IMR-90 (cell line): Measurements from ENCODE around the gene IL36RN. TPM values are rescaled to one million over a fixed set of nuclear protein-coding genes. Genes with fewer than 3 reads are reported as not detected.

Experiments
- ATAC-seq: fragments of 200-7000 bp; cut with Tn5 transposase; 2 replicates; pipeline ENCODE4 v1.9.1; 2020; ENCODE audit warnings: low read depth, mild to moderate bottlenecking, moderate library complexity
- BruUV-seq: library from RNA; stranded (reverse); fragments of 400-500 nt; replicated peaks from 2 replicates; lab custom pipeline; 2021; lab: Mats Ljungman, UMichigan
- CTCF ChIA-PET: fragments of 300-600 bp; formaldehyde crosslinking; extraction: SDS; loops from one replicate; lab custom pipeline; 2021; ENCODE audit warnings: antibody characterized with exemption; lab: Yijun Ruan, JAX
- POLR2A ChIA-PET: fragments of 300-600 bp; sonication (Branson Sonifier 250); formaldehyde crosslinking; loops from one replicate; lab custom pipeline; 2022; ENCODE audit warnings: antibody characterized with exemption; ENCODE audit not compliant: unreplicated experiment; lab: Charles Lee
- DNase-seq: peaks from one replicate; pipeline ENCODE4 v3.0.0; 2013
- H2AFZ ChIP-seq: replicated peaks from 2 replicates; pipeline ENCODE3; 2013; ENCODE audit warnings: low read length, mild to moderate bottlenecking; ENCODE audit not compliant: poor library complexity
- H2AK5ac ChIP-seq: 2 replicates; pipeline ENCODE4 v1.6.1; 2013; ENCODE audit warnings: low read depth, low read length, inconsistent platforms
- H2AK9ac ChIP-seq: replicated peaks from 2 replicates; pipeline ENCODE3; 2013; ENCODE audit warnings: mild to moderate bottlenecking, low read depth, low read length, moderate library complexity; ENCODE audit not compliant: poor library complexity
- H2BK120ac ChIP-seq: 2 replicates; pipeline ENCODE4 v1.6.1; 2013; ENCODE audit warnings: low read depth, low read length, inconsistent platforms
- H2BK15ac ChIP-seq: 3 replicates; pipeline ENCODE4 v1.6.1; 2013; ENCODE audit warnings: low read depth, low read length, inconsistent platforms
- H2BK20ac ChIP-seq: 2 replicates; pipeline ENCODE4 v1.6.1; 2013; ENCODE audit warnings: low read depth, mild to moderate bottlenecking, inconsistent platforms, low read length, moderate library complexity
- H2BK5ac ChIP-seq: 2 replicates; pipeline ENCODE4 v1.6.1; 2013; ENCODE audit warnings: mild to moderate bottlenecking, low read depth, low read length, inconsistent platforms; ENCODE audit not compliant: poor library complexity, severe bottlenecking
- H3K14ac ChIP-seq: replicated peaks from 2 replicates; pipeline ENCODE4 v1.6.1; 2013; ENCODE audit warnings: low read depth, low read length, inconsistent platforms
- H3K18ac ChIP-seq: 2 replicates; pipeline ENCODE4 v1.6.1; 2013; ENCODE audit warnings: low read depth, low read length, control low read depth
- H3K23ac ChIP-seq: 2 replicates; pipeline ENCODE4 v1.6.1; 2013; ENCODE audit warnings: low read depth, low read length, inconsistent platforms
- H3K27ac ChIP-seq: 2 replicates; pipeline ENCODE4 v1.5.1; 2013; ENCODE audit warnings: mild to moderate bottlenecking, control low read depth, low read length; ENCODE audit not compliant: insufficient read depth
- H3K27me3 ChIP-seq: 2 replicates; pipeline ENCODE4 v1.6.1; 2013; ENCODE audit warnings: low read length; ENCODE audit not compliant: control insufficient read depth, insufficient read depth
- H3K36me3 ChIP-seq: 2 replicates; pipeline ENCODE4 v1.6.1; 2013; ENCODE audit warnings: low read length, mixed read lengths; ENCODE audit not compliant: control insufficient read depth, insufficient read depth
- H3K4ac ChIP-seq: 2 replicates; pipeline ENCODE4 v1.6.1; 2013; ENCODE audit warnings: low read depth, low read length, inconsistent platforms
- H3K4me1 ChIP-seq: 2 replicates; pipeline ENCODE4 v1.6.1; 2013; ENCODE audit warnings: low read length, mixed read lengths; ENCODE audit not compliant: control insufficient read depth, insufficient read depth
- H3K4me2 ChIP-seq: 2 replicates; pipeline ENCODE4 v1.6.1; 2013; ENCODE audit warnings: low read depth, mild to moderate bottlenecking, control low read depth, low read length, moderate library complexity
- H3K4me3 ChIP-seq: 2 replicates; pipeline ENCODE4 v1.5.1; 2013; ENCODE audit warnings: low read depth, mild to moderate bottlenecking, control low read depth, low read length, moderate library complexity; ENCODE audit not compliant: insufficient read depth
- H3K56ac ChIP-seq: 2 replicates; pipeline ENCODE4 v1.6.1; 2013; ENCODE audit warnings: low read length, inconsistent platforms; ENCODE audit not compliant: insufficient read depth; ENCODE audit errors: extremely low read depth
- H3K79me1 ChIP-seq, 2 experiments: 2 replicates each; pipeline ENCODE4 v1.6.1; 2013; ENCODE audit warnings: low read length in 2 of 2, inconsistent platforms in 1 of 2, low read depth in 1 of 2
- H3K9ac ChIP-seq: 2 replicates; pipeline ENCODE4 v1.6.1; 2013; ENCODE audit warnings: low read depth, low read length, control low read depth
- H3K9me1 ChIP-seq: 2 replicates; pipeline ENCODE4 v1.6.1; 2013; ENCODE audit warnings: low read length, inconsistent platforms; ENCODE audit not compliant: insufficient read depth
- H3K9me3 ChIP-seq: 2 replicates; pipeline ENCODE4 v1.6.1; 2013; ENCODE audit warnings: low read length; ENCODE audit not compliant: control insufficient read depth, insufficient read depth
- H4K20me1 ChIP-seq: 2 replicates; pipeline ENCODE4 v1.6.1; 2013; ENCODE audit warnings: low read length, inconsistent platforms; ENCODE audit not compliant: insufficient read depth
- H4K5ac ChIP-seq: 2 replicates; pipeline ENCODE4 v1.6.1; 2013; ENCODE audit warnings: mild to moderate bottlenecking, low read depth, low read length, control low read depth
- H4K8ac ChIP-seq, 2 experiments: 2 replicates each; pipeline ENCODE4 v1.6.1; 2013; ENCODE audit warnings: low read depth in 2 of 2, low read length in 2 of 2, control low read depth in 1 of 2, inconsistent platforms in 1 of 2
- H4K91ac ChIP-seq: 2 replicates; pipeline ENCODE4 v1.6.1; 2013; ENCODE audit warnings: low read depth, low read length, inconsistent platforms; ENCODE audit not compliant: insufficient read depth
- BHLHE40 ChIP-seq: fragments of 150-350 bp; IDR thresholded peaks from 2 replicates; pipeline ENCODE4 v1.6.1; 2016; ENCODE audit warnings: mild to moderate bottlenecking, low read depth, low read length
- CHD1 ChIP-seq: IDR thresholded peaks from 2 replicates; pipeline ENCODE4 v1.6.1; 2012; ENCODE audit warnings: low read depth, low read length, improper control_type of control experiment
- CTCF ChIP-seq: conservative IDR thresholded peaks from 2 replicates; pipeline ENCODE4 v1.5.1; 2012; ENCODE audit warnings: mild to moderate bottlenecking, low read depth, low read length, improper control_type of control experiment
- FOS ChIP-seq: fragments of 150-350 bp; IDR thresholded peaks from 2 replicates; pipeline ENCODE4 v1.6.1; 2016; ENCODE audit warnings: low read depth, low read length
- MAFK ChIP-seq: IDR thresholded peaks from 2 replicates; pipeline ENCODE4 v1.6.1; 2012; ENCODE audit warnings: low read depth, low read length, improper control_type of control experiment
- MAZ ChIP-seq: IDR thresholded peaks from 2 replicates; pipeline ENCODE4 v1.6.1; 2012; ENCODE audit warnings: low read depth, mild to moderate bottlenecking, low read length, improper control_type of control experiment, moderate library complexity, borderline replicate concordance
- POLR2A ChIP-seq: IDR thresholded peaks from 2 replicates; pipeline ENCODE4 v1.6.1; 2012; ENCODE audit warnings: mild to moderate bottlenecking, low read depth, low read length
- RAD21 ChIP-seq: IDR thresholded peaks from 2 replicates; pipeline ENCODE4 v1.6.1; 2012; ENCODE audit warnings: low read length, improper control_type of control experiment
- RCOR1 ChIP-seq: IDR thresholded peaks from 2 replicates; pipeline ENCODE4 v1.6.1; 2012; ENCODE audit warnings: mild to moderate bottlenecking, low read length, improper control_type of control experiment; ENCODE audit not compliant: insufficient replicate concordance
- WGBS, 2 experiments: methylation state at CpG; one replicate each; pipeline versions ENCODE4 v1.1.5 to v1.1.7; 2013; ENCODE audit warnings: missing lambda C conversion rate in 2 of 2; ENCODE audit not compliant: insufficient read length in 1 of 2; ENCODE audit errors: extremely low coverage in 2 of 2; 5-methylcytosine and 5-hydroxymethylcytosine counted together
- dilution Hi-C: fragments of 300-500 bp; cut with HindIII; formaldehyde crosslinking; loops from one replicate; pipeline ENCODE4 v1.14.3; 2018; ENCODE audit warnings: low sequenced_read_pairs; ENCODE audit not compliant: unreplicated experiment
- in situ Hi-C: fragments of 300-500 bp; cut with MboI; formaldehyde crosslinking; loops from 3 replicates; pipeline ENCODE4 v1.14.3; 2019; ENCODE audit warnings: low sequenced_read_pairs, inconsistent platforms, mixed read lengths
- intact Hi-C: fragments of 100-400 bp; cut with micrococcal nuclease; formaldehyde crosslinking; loops from 2 replicates; pipeline ENCODE4 v1.10.0; 2022
- polyA plus RNA-seq, 3 experiments: library from polyadenylated mRNA; depleted of rRNA; stranded (reverse); fragments of >200 nt; gene quantifications; 2 replicates each; pipeline ENCODE4 v1.2.3, GENCODE V29; 2012; ENCODE audit warnings: low replicate concordance in 1 of 3
- total RNA-seq: library from RNA; depleted of rRNA; stranded (reverse); fragments of >200 nt; gene quantifications from 2 replicates; pipeline ENCODE4 v1.2.3, GENCODE V29; 2012

IL36RN gene
- total and polyA plus RNA-seq, 2 of the 4 experiments (the other 2 are of a cell fraction) = not detected

GRCh38 chr2:113034016-113034415 is 25.0 kb upstream of the IL36RN start:
- H4K8ac ChIP-seq = no peak overlapping the region
- H3K79me1 ChIP-seq = no peaks in the 10 kb centered on the region
- ChIA-PET POLR2A (no interaction called here), CTCF (no interaction called here)
- intact Hi-C loops (no loop called here), dilution Hi-C loops (no loop called here), in situ Hi-C loops (no loop called here)
- H2AK5ac ChIP-seq = no peak overlapping the region
- no peak overlapping the region for H3K4me2 ChIP-seq
- H3K4me1 ChIP-seq = no peaks in the 10 kb centered on the region
- H3K27ac ChIP-seq = no peak overlapping the region
- no peak overlapping the region for H4K91ac ChIP-seq
- H4K20me1 ChIP-seq = no peaks in the 10 kb centered on the region
- no peak overlapping the region for H2AK9ac ChIP-seq
- no peak overlapping the region for H3K14ac ChIP-seq
- H3K56ac ChIP-seq = no peak overlapping the region
- ATAC-seq (no peak), DNase-seq (no peak)
- H2BK120ac ChIP-seq = no peak overlapping the region
- WGBS, 2 experiments = 60% methylated on average over 1 of the region's 3 CpGs; no CpG with 5 or more reads in 1 of the 2 experiments
- no TSS peak for BruUV-seq
- no peaks in the 10 kb centered on the region for H3K9me1 ChIP-seq
- no peak overlapping the region for H2BK5ac ChIP-seq
- no peaks in the 10 kb centered on the region for H3K9me3 ChIP-seq
- H3K23ac ChIP-seq = no peak overlapping the region
- H3K27me3 ChIP-seq = peaks cover 14% of the 10 kb centered on the region
- H4K5ac ChIP-seq = no peak overlapping the region
- no peak overlapping the region for H3K9ac ChIP-seq
- no peak overlapping the region for H3K18ac ChIP-seq
- TF ChIP-seq CTCF (no peak), MAFK (no peak), BHLHE40 (no peak), CHD1 (no peak), POLR2A (no peak), FOS (no peak), RCOR1 (no peak), RAD21 (no peak), MAZ (no peak)
- no peak overlapping the region for H2BK15ac ChIP-seq
- H3K36me3 ChIP-seq = no peaks in the 10 kb centered on the region
- H3K4me3 ChIP-seq = no peak overlapping the region
- no peak overlapping the region for H2BK20ac ChIP-seq
- no peak overlapping the region for H2AFZ ChIP-seq
- no peak overlapping the region for H3K4ac ChIP-seq
